ENCODE data around the gene UQCRC1. TPM values are rescaled to one million over a fixed set of nuclear protein-coding genes. Genes with fewer than 3 reads are reported as not detected.

Gene UQCRC1
- polyA plus RNA-seq, 3 donors = 326 to 409 (median 350) TPM

- no peaks in the 10 kb centered on the region for H4K20me1 ChIP-seq (ENCODE audit: insufficient read depth, low read length)
- no peak overlapping the region for H3K4me2 ChIP-seq (replicated peaks; ENCODE audit: extremely low read depth, low read length, poor library complexity, severe bottlenecking)
- no peaks in the 10 kb centered on the region for H3K9me3 ChIP-seq (replicated peaks in 1 of 2; ENCODE audit: control insufficient read depth in 1 of 2, insufficient read depth in 1 of 2, low read length in 2 of 2)
- TF ChIP-seq CTCF (IDR thresholded peaks at IDR 0.05) = no peak
- intact Hi-C loops (cut with micrococcal nuclease) = no loop called here
- 98% methylated on average over 15 of the region's 15 CpGs for WGBS (ENCODE audit: insufficient coverage)
- H3K27me3 ChIP-seq (ENCODE audit: control insufficient read depth in 2 of 2, insufficient read depth in 2 of 2, low read length in 2 of 2) = no peaks in the 10 kb centered on the region
- H3K4me3 ChIP-seq (replicated peaks in 1 of 3; ENCODE audit: low read depth in 2 of 3, low read length in 3 of 3) = no peak overlapping the region
- no peak overlapping the region for H3K27ac ChIP-seq (ENCODE audit: low read depth in 1 of 2, low read length in 2 of 2)
- H3K79me2 ChIP-seq (ENCODE audit: insufficient read depth, low read length) = no peaks in the 10 kb centered on the region
- H3K36me3 ChIP-seq (replicated peaks in 1 of 2; ENCODE audit: control insufficient read depth in 1 of 2, insufficient read depth in 2 of 2, low read length in 2 of 2) = no peaks in the 10 kb centered on the region
- H3K36me3 Mint-ChIP-seq = no peaks in the 10 kb centered on the region
- DNase-seq = no peak
- H3K4me1 Mint-ChIP-seq = no peaks in the 10 kb centered on the region
- H3K9ac ChIP-seq (ENCODE audit: insufficient read depth, low read length, poor library complexity, severe bottlenecking) = no peak overlapping the region
- no peaks in the 10 kb centered on the region for H3K9me3 Mint-ChIP-seq
- no peaks in the 10 kb centered on the region for H3K4me1 ChIP-seq (ENCODE audit: control insufficient read depth in 1 of 2, insufficient read depth in 2 of 2, low read length in 2 of 2)
- no peak overlapping the region for H2AFZ ChIP-seq (ENCODE audit: insufficient read depth, low read depth, low read length, poor library complexity, severe bottlenecking)
- H3K27me3 Mint-ChIP-seq (ENCODE audit: low read depth in 3 of 3) = peaks cover 0 to 3% (median 0%) of the 10 kb centered on the region in 3 donors
- H3K27ac Mint-ChIP-seq = no peak overlapping the region
- H3K4me3 Mint-ChIP-seq = no peak overlapping the region
These were observed 38.9 kb upstream of the UQCRC1 start for GRCh38 chr3:48648188-48648850.

- Histone ChIP-seq H3K4me2 (replicated peaks; ENCODE audit: extremely low read depth, low read length, poor library complexity, severe bottlenecking) (no peak overlapping the region), H3K36me3 (replicated peaks in 1 of 2; ENCODE audit: control insufficient read depth in 1 of 2, insufficient read depth in 2 of 2, low read length in 2 of 2) (no peaks in the 10 kb centered on the region), H3K4me3 (replicated peaks in 1 of 3; ENCODE audit: low read depth in 2 of 3, low read length in 3 of 3) (no peak overlapping the region), H3K9ac (ENCODE audit: insufficient read depth, low read length, poor library complexity, severe bottlenecking) (no peak overlapping the region), H2AFZ (ENCODE audit: insufficient read depth, low read depth, low read length, poor library complexity, severe bottlenecking) (no peak overlapping the region), H3K27me3 (ENCODE audit: control insufficient read depth in 2 of 2, insufficient read depth in 2 of 2, low read length in 2 of 2) (no peaks in the 10 kb centered on the region), H3K4me1 (ENCODE audit: control insufficient read depth in 1 of 2, insufficient read depth in 2 of 2, low read length in 2 of 2) (no peaks in the 10 kb centered on the region), H4K20me1 (ENCODE audit: insufficient read depth, low read length) (no peaks in the 10 kb centered on the region), H3K9me3 (replicated peaks in 1 of 2; ENCODE audit: control insufficient read depth in 1 of 2, insufficient read depth in 1 of 2, low read length in 2 of 2) (no peaks in the 10 kb centered on the region), H3K27ac (ENCODE audit: low read depth in 1 of 2, low read length in 2 of 2) (no peak overlapping the region), H3K79me2 (ENCODE audit: insufficient read depth, low read length) (no peaks in the 10 kb centered on the region)
- no peak overlapping the region for H3K4me3 Mint-ChIP-seq
- H3K36me3 Mint-ChIP-seq = no peaks in the 10 kb centered on the region
- DNase-seq = no peak
- H3K4me1 Mint-ChIP-seq = no peaks in the 10 kb centered on the region
- TF ChIP-seq CTCF (IDR thresholded peaks at IDR 0.05) = no peak
- intact Hi-C loops (cut with micrococcal nuclease) = no loop called here
- WGBS (ENCODE audit: insufficient coverage) = 93% methylated on average over 7 of the region's 9 CpGs
- H3K9me3 Mint-ChIP-seq = no peaks in the 10 kb centered on the region
- H3K27ac Mint-ChIP-seq = no peak overlapping the region
- peaks cover 0 to 3% (median 0%) of the 10 kb centered on the region in 3 donors for H3K27me3 Mint-ChIP-seq (ENCODE audit: low read depth in 3 of 3)
These were observed 38.3 kb upstream of the UQCRC1 start for GRCh38 chr3:48647714-48648113.
